ENCODE results near the gene ZFHX2. TPM values are rescaled to one million over a fixed set of nuclear protein-coding genes. Genes with fewer than 3 reads are reported as not detected.

The ZFHX2 gene
- total and polyA plus RNA-seq, 2 of the 13 experiments (the other 11 are each of a cell fraction or from before 2014, with no cell fraction given) = 0.17 to 0.44 TPM

DNA sequence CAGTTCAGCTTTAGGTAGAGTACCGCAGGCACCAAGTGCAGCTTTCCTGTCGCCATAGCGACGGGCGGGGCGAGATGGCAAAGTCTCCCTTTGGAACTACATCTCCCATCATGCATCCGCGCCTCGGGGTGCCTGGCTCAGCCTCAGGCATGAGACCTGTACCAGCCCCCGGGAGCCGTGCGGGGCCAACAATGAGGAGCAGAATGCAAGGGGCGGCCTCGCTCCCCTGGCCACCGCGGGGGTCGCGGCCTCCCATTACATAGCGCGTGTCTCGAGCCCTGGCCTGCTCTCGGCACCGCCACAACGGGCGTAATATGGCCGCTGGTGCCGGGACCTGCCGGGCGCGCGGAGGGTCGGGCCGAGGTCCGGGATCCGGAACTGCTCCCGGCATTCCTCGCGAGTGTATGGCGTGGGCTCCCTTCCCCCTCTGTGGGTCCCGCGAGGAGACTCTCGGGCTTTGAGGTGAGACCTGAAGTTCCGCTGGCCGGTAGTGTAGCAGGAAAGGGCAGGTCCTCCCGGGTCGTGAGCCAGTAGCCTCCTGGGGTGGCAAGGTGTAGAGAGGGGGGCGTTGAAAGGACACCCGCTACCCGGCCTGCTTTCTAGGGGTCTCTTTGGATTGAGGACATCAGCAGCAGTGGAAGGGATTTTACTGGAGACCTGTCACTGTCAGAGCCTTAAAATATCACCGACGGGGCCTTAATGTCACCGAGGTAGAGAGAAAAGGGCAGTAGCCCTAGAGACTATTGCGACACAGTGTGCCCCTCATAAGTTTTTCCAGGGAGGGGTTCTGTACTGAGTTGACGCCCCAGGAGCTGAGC, 4.5 kb upstream of the ZFHX2 start, which contains the start of gene THTPA (continued):
- TF ChIP-seq AFF4 (CRISPR knock-in tag; IDR thresholded peaks at IDR 0.05) (0 out of 2 replicates have a peak, but pooled peaks have one; percentile 77), ZNF343 (CRISPR knock-in tag; IDR thresholded peaks at IDR 0.05) (peak; percentile 99), ZNF124 (CRISPR knock-in tag; IDR thresholded peaks at IDR 0.05) (peak; percentile 99), PCBP2 (optimal IDR thresholded peaks at IDR 0.05; ENCODE audit: low read depth, low read length, poor library complexity, severe bottlenecking) (peak; percentile 29), XBP1 (CRISPR knock-in tag; IDR thresholded peaks at IDR 0.05) (peak; percentile 92), ZMAT3 (CRISPR knock-in tag; conservative IDR thresholded peaks at IDR 0.05) (peak; percentile 99), ATRX (CRISPR knock-in tag; IDR thresholded peaks at IDR 0.05; ENCODE audit: borderline replicate concordance) (peak; percentile 18; the same call in 1 of the 2 replicates), PHB2 (IDR thresholded peaks at IDR 0.05; ENCODE audit: partially characterized antibody) (no peak), ATF7-NPFF (CRISPR knock-in tag; IDR thresholded peaks at IDR 0.05; ENCODE audit: low read depth) (peak; percentile 99), SMAD3 (CRISPR knock-in tag; IDR thresholded peaks at IDR 0.05) (peak; percentile 96), RFX1 (IDR thresholded peaks at IDR 0.05) (peak; percentile 100), ZNF260 (CRISPR knock-in tag; IDR thresholded peaks at IDR 0.05; ENCODE audit: borderline replicate concordance, low read depth) (peak; percentile 83; the same call in 1 of the 2 replicates), ZSCAN5A (CRISPR knock-in tag; IDR thresholded peaks at IDR 0.05; ENCODE audit: borderline replicate concordance) (peak; percentile 89), ZNF569 (CRISPR knock-in tag; IDR thresholded peaks at IDR 0.05; ENCODE audit: borderline replicate concordance) (peak; percentile 99; the same call in 1 of the 2 replicates), CHD2 (IDR thresholded peaks at IDR 0.05; ENCODE audit: low read depth, low read length) (peak; percentile 97), GPN1 (CRISPR knock-in tag; IDR thresholded peaks at IDR 0.05; ENCODE audit: borderline replicate concordance) (peak; percentile 79), HOMEZ (CRISPR knock-in tag; IDR thresholded peaks at IDR 0.05; ENCODE audit: low read depth) (peak; percentile 88)
- TF ChIP-seq, protein P1, sequence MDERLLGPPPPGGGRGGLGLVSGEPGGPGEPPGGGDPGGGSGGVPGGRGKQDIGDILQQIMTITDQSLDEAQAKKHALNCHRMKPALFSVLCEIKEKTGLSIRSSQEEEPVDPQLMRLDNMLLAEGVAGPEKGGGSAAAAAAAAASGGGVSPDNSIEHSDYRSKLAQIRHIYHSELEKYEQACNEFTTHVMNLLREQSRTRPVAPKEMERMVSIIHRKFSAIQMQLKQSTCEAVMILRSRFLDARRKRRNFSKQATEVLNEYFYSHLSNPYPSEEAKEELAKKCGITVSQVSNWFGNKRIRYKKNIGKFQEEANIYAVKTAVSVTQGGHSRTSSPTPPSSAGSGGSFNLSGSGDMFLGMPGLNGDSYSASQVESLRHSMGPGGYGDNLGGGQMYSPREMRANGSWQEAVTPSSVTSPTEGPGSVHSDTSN (CRISPR knock-in tag; IDR thresholded peaks at IDR 0.05) = no peak
- TF ChIP-seq, protein P2, sequence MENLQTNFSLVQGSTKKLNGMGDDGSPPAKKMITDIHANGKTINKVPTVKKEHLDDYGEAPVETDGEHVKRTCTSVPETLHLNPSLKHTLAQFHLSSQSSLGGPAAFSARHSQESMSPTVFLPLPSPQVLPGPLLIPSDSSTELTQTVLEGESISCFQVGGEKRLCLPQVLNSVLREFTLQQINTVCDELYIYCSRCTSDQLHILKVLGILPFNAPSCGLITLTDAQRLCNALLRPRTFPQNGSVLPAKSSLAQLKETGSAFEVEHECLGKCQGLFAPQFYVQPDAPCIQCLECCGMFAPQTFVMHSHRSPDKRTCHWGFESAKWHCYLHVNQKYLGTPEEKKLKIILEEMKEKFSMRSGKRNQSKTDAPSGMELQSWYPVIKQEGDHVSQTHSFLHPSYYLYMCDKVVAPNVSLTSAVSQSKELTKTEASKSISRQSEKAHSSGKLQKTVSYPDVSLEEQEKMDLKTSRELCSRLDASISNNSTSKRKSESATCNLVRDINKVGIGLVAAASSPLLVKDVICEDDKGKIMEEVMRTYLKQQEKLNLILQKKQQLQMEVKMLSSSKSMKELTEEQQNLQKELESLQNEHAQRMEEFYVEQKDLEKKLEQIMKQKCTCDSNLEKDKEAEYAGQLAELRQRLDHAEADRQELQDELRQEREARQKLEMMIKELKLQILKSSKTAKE (CRISPR knock-in tag; IDR thresholded peaks at IDR 0.05; ENCODE audit: borderline replicate concordance) = peak; percentile 85

All from HepG2 (cell line).